ENCODE results near the gene OAF.

OAF gene

GRCh38 chr11:120183701-120184141, 27.1 kb upstream of the OAF start:
- Histone ChIP-seq H3K4me1 (peaks cover 5% of the 10 kb centered on the region), H3K9ac (no peak overlapping the region), H3K9me3 (ENCODE audit: control insufficient read depth, low read length) (no peaks in the 10 kb centered on the region), H3K79me2 (no peaks in the 10 kb centered on the region), H3K27ac (no peak overlapping the region), H3K4me2 (ENCODE audit: low read length) (no peak overlapping the region), H2AFZ (no peak overlapping the region), H3K36me3 (ENCODE audit: control insufficient read depth, insufficient read depth, low read length) (no peaks in the 10 kb centered on the region), H3K4me3 (ENCODE audit: low read depth, low read length) (no peak overlapping the region), H3K27me3 (ENCODE audit: control insufficient read depth, insufficient read depth, low read length) (no peaks in the 10 kb centered on the region)
- no peak for TF ChIP-seq CTCF (IDR thresholded peaks at IDR 0.05)

- H3K4me3 ChIP-seq (ENCODE audit: low read depth, low read length): no peak overlapping the region
- H2AFZ ChIP-seq: no peak overlapping the region
- no peaks in the 10 kb centered on the region for H3K27me3 ChIP-seq (ENCODE audit: control insufficient read depth, insufficient read depth, low read length)
- peak overlapping the region; percentile 19 for H3K27ac ChIP-seq
- peaks cover 5% of the 10 kb centered on the region for H3K4me1 ChIP-seq
- no peaks in the 10 kb centered on the region for H3K36me3 ChIP-seq (ENCODE audit: control insufficient read depth, insufficient read depth, low read length)
- no peak for TF ChIP-seq CTCF (IDR thresholded peaks at IDR 0.05)
- no peak overlapping the region for H3K9ac ChIP-seq
- no peaks in the 10 kb centered on the region for H3K79me2 ChIP-seq
- no peak overlapping the region for H3K4me2 ChIP-seq (ENCODE audit: low read length)
- no peaks in the 10 kb centered on the region for H3K9me3 ChIP-seq (ENCODE audit: control insufficient read depth, low read length)
Observed at GRCh38 chr11:120184371-120184945, 26.4 kb upstream of the OAF start.

- Histone ChIP-seq H3K27me3 (ENCODE audit: control insufficient read depth, insufficient read depth, low read length) (no peaks in the 10 kb centered on the region), H3K4me3 (ENCODE audit: low read depth, low read length) (no peak overlapping the region), H3K4me2 (ENCODE audit: low read length) (no peak overlapping the region), H3K9ac (no peak overlapping the region), H3K27ac (peak overlapping the region; percentile 19), H3K36me3 (ENCODE audit: control insufficient read depth, insufficient read depth, low read length) (no peaks in the 10 kb centered on the region), H3K9me3 (ENCODE audit: control insufficient read depth, low read length) (no peaks in the 10 kb centered on the region), H3K79me2 (no peaks in the 10 kb centered on the region), H3K4me1 (peaks cover 5% of the 10 kb centered on the region), H2AFZ (no peak overlapping the region)
- TF ChIP-seq CTCF (IDR thresholded peaks at IDR 0.05): no peak
Observed at GRCh38 chr11:120184946-120185705, 25.7 kb upstream of the OAF start.

GRCh38 chr11:120185706-120186455, 25.0 kb upstream of the OAF start:
- peak overlapping the region; percentile 58 for H2AFZ ChIP-seq
- H3K27me3 ChIP-seq (ENCODE audit: control insufficient read depth, insufficient read depth, low read length): no peaks in the 10 kb centered on the region
- H3K4me2 ChIP-seq (ENCODE audit: low read length): no peak overlapping the region
- H3K36me3 ChIP-seq (ENCODE audit: control insufficient read depth, insufficient read depth, low read length): no peaks in the 10 kb centered on the region
- peak overlapping the region; percentile 36 for H3K27ac ChIP-seq
- TF ChIP-seq CTCF (IDR thresholded peaks at IDR 0.05): no peak
- no peak overlapping the region for H3K4me3 ChIP-seq (ENCODE audit: low read depth, low read length)
- H3K9me3 ChIP-seq (ENCODE audit: control insufficient read depth, low read length): no peaks in the 10 kb centered on the region
- H3K4me1 ChIP-seq: peaks cover 5% of the 10 kb centered on the region
- H3K79me2 ChIP-seq: no peaks in the 10 kb centered on the region
- no peak overlapping the region for H3K9ac ChIP-seq

Data from parathyroid adenoma (tissue), 2 donors.